ENCODE results near the gene KLF7.

The KLF7 gene

DNA sequence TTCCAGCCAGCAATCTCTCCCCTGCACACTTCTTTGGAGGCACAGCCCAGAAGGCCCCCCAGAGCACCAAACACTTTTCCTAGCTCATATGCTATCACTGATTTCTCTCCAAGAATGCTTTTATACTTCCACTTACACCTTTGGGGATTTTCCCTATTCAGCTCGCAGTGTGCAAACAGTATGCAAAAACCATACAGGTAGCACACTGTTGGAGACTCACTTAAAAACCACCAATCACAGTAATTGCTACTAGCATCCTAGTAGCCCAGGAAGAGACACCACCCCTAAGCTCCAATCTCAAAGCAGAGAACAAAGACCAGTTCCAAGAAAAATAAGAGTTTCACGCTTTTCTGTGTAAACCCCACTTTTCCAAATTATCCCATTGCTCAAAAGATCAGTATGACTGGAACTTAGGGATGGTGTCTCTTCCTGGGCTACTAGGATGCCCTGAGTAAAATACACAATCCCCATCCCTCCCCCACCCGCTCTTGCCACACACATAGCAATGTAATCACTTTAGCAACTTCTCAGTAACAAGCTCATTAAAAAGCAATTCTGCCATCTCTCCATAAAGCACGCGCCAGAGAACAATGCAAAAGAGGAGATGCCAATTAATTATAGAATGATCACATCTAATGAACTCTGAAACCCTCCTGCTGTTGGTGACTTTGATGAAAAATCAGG is 43.0 kb downstream of the KLF7 start:
- DNase-seq: no peak
- Histone ChIP-seq H3K9me3 (ENCODE audit: control extremely low read depth in 1 of 5, control insufficient read depth in 4 of 5, insufficient read depth in 2 of 5, low read depth in 1 of 5, low read length in 4 of 5) (no peaks in the 10 kb centered on the region), H3K27ac (ENCODE audit: insufficient read depth in 1 of 2, low read depth in 1 of 2, low read length in 2 of 2, poor library complexity in 1 of 2, severe bottlenecking in 2 of 2) (no peak overlapping the region), H3K36me3 (ENCODE audit: control insufficient read depth in 4 of 4, insufficient read depth in 4 of 4, low read length in 3 of 4) (peaks cover 10 to 35% (median 17%) of the 10 kb centered on the region in 4 experiments), H3K4me1 (ENCODE audit: control extremely low read depth in 1 of 4, control insufficient read depth in 4 of 4, insufficient read depth in 4 of 4, low read length in 3 of 4) (peaks cover 0 to 3% (median under 1%) of the 10 kb centered on the region in 4 experiments), H3K4me3 (ENCODE audit: control insufficient read depth in 1 of 7, extremely low read depth in 1 of 7, insufficient read depth in 4 of 7, low read depth in 2 of 7, low read length in 6 of 7) (no peak overlapping the region), H3K27me3 (replicated peaks in 2 of 5; ENCODE audit: control insufficient read depth in 4 of 5, insufficient read depth in 5 of 5, low read length in 4 of 5) (no peaks in the 10 kb centered on the region)
- 100% methylated on average over 3 of the region's 5 CpGs for WGBS (ENCODE audit: insufficient coverage)
- ChIA-PET POLR2A (no interaction called here), CTCF (interaction anchor here (0.6 to 1.6 kb wide), 5 partner anchors 10 to 19 kb away, joined by 4 to 8 read pairs (median 4); no protein-coding TSS in a partner anchor)

DNA sequence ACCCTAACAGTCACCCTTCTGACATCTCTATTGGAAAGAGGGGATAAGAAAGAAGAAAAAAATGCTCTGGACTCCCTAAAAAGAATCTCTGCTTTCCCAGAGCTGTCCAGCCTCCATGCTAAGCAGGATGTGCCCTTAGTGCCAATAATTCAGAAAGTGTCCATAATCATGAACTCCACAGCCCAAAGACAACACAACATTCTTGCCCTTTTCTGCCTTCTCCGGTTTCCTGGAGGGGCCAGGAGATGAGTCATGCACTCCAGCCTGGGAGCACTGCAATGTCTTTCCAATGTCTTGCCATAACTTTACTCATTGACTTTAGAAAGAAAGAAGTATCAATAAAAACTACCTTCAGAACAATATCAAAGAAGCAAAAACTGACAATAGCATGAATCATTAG is 44.0 kb downstream of the KLF7 start:
- ChIA-PET CTCF (no interaction called here), POLR2A (no interaction called here)
- WGBS (ENCODE audit: insufficient coverage): no CpG with 5 or more reads among the region's 1 CpG
- Histone ChIP-seq H3K4me3 (ENCODE audit: control insufficient read depth in 1 of 7, extremely low read depth in 1 of 7, insufficient read depth in 4 of 7, low read depth in 2 of 7, low read length in 6 of 7) (no peak overlapping the region), H3K4me1 (ENCODE audit: control extremely low read depth in 1 of 4, control insufficient read depth in 4 of 4, insufficient read depth in 4 of 4, low read length in 3 of 4) (peaks cover 0 to 3% (median 0%) of the 10 kb centered on the region in 4 experiments), H3K9me3 (ENCODE audit: control extremely low read depth in 1 of 5, control insufficient read depth in 4 of 5, insufficient read depth in 2 of 5, low read depth in 1 of 5, low read length in 4 of 5) (no peaks in the 10 kb centered on the region), H3K36me3 (ENCODE audit: control insufficient read depth in 4 of 4, insufficient read depth in 4 of 4, low read length in 3 of 4) (peaks cover 10 to 35% (median 17%) of the 10 kb centered on the region in 4 experiments), H3K27ac (ENCODE audit: insufficient read depth in 1 of 2, low read depth in 1 of 2, low read length in 2 of 2, poor library complexity in 1 of 2, severe bottlenecking in 2 of 2) (no peak overlapping the region), H3K27me3 (replicated peaks in 2 of 5; ENCODE audit: control insufficient read depth in 4 of 5, insufficient read depth in 5 of 5, low read length in 4 of 5) (no peaks in the 10 kb centered on the region)
- DNase-seq: no peak

DNA sequence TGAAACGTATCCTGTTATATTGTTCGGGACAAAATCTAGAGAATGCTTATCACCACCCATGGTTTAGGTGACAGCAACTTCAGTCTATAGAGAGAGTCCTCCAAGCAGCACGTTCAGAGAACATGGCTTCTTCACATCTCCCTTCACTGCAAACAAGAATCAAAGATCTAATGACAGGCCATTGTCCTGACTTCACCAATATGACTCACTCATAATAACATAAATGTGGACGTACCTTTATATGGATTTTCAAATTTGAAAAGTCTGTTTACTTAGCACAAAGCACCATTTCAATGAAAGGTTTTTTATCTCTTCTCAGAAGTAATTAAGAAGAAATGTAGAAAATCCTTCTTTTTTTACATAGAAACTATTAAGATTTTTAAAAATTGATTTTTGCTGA is 46.7 kb downstream of the KLF7 start:
- no peak for DNase-seq
- ChIA-PET POLR2A (no interaction called here), CTCF (interaction anchor here (1.0 kb wide), 1 partner anchor 23 kb away, joined by 4 read pairs; no protein-coding TSS in a partner anchor)
- H3K27ac ChIP-seq (ENCODE audit: insufficient read depth in 1 of 2, low read depth in 1 of 2, low read length in 2 of 2, poor library complexity in 1 of 2, severe bottlenecking in 2 of 2): no peak overlapping the region
- 100% methylated on average over 3 of the region's 4 CpGs for WGBS (ENCODE audit: insufficient coverage)
- H3K4me1 ChIP-seq (ENCODE audit: control extremely low read depth in 1 of 4, control insufficient read depth in 4 of 4, insufficient read depth in 4 of 4, low read length in 3 of 4): peaks cover 0 to 3% (median 0%) of the 10 kb centered on the region in 4 experiments
- no peak overlapping the region for H3K4me3 ChIP-seq (ENCODE audit: control insufficient read depth in 1 of 7, extremely low read depth in 1 of 7, insufficient read depth in 4 of 7, low read depth in 2 of 7, low read length in 6 of 7)
- no peaks in the 10 kb centered on the region for H3K9me3 ChIP-seq (ENCODE audit: control extremely low read depth in 1 of 5, control insufficient read depth in 4 of 5, insufficient read depth in 2 of 5, low read depth in 1 of 5, low read length in 4 of 5)
- no peaks in the 10 kb centered on the region for H3K27me3 ChIP-seq (replicated peaks in 2 of 5; ENCODE audit: control insufficient read depth in 4 of 5, insufficient read depth in 5 of 5, low read length in 4 of 5)
- H3K36me3 ChIP-seq (ENCODE audit: control insufficient read depth in 4 of 4, insufficient read depth in 4 of 4, low read length in 3 of 4): peaks cover 14 to 33% (median 18%) of the 10 kb centered on the region in 4 experiments

DNA sequence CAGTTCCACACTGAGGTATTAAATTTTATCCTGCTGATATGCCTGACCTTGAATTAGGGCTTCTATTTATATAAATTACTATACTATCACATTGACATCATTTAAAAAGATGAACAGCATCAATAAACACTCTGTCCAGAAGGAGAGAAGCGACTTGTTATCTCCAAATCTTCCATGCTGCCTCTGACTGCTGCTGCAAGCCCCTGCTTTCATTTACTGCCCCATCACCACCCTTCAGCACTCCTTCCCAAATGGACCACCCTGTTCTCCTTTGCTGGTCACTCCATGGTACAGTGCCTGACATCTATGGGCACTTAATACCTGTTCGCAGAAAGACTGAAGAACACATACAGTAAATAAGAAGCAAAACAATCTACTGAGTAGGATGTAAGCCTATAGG is 48.1 kb downstream of the KLF7 start:
- WGBS (ENCODE audit: insufficient coverage): 100% methylated on average over 1 of the region's 2 CpGs
- DNase-seq: no peak
- POLR2A ChIA-PET: no interaction called here

DNA sequence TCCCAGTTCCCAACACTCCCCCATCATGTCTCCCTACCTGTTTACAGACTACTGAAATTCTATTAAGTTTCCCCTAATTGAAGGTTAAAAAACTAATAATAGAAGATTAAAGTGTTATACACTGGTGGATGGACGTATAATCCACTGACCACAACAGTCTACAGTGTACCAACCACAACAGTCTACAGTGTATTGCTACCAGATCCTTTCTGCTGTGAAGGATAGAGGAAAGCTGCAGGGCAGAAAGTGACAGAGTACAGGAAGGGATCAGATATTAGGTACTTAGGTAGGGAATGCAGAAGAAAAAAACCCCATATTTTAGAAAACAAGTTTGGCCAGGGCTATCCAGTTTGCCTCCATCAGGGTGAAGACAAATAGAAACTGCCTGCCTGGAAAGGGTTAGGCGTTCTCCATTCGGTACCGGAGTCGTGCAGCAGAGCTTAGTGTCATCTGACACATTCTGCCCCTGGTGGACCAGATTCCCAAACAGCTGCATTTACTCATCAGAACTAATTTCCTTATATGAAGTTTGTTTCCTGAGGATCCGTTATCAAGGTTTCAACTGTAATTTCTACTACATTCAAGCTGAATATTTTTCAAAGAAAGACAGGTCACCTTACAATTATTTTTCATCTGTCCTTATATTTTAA is 49.9 kb downstream of the KLF7 start:
- CTCF ChIA-PET: interaction anchor here (0.6 to 1.4 kb wide), 3 partner anchors 10 to 252 kb away, joined by 3 read pairs; no protein-coding TSS in a partner anchor
- no peaks in the 10 kb centered on the region for H3K27me3 ChIP-seq (replicated peaks in 2 of 5; ENCODE audit: control insufficient read depth in 4 of 5, insufficient read depth in 5 of 5, low read length in 4 of 5)
- H3K4me1 ChIP-seq (ENCODE audit: control extremely low read depth in 1 of 4, control insufficient read depth in 4 of 4, insufficient read depth in 4 of 4, low read length in 3 of 4): peaks cover 0 to 8% (median under 1%) of the 10 kb centered on the region in 4 experiments
- H3K9me3 ChIP-seq (ENCODE audit: control extremely low read depth in 1 of 5, control insufficient read depth in 4 of 5, insufficient read depth in 2 of 5, low read depth in 1 of 5, low read length in 4 of 5): no peaks in the 10 kb centered on the region
- H3K36me3 ChIP-seq (ENCODE audit: control insufficient read depth in 4 of 4, insufficient read depth in 4 of 4, low read length in 3 of 4): peaks cover 0 to 8% (median 5%) of the 10 kb centered on the region in 4 experiments
- no peak for DNase-seq
- POLR2A ChIA-PET: interaction anchor here (1.1 to 1.3 kb wide), 2 partner anchors 19 to 50 kb away, joined by 3 to 4 read pairs; partner anchors contain the start of gene KLF7
- H3K27ac ChIP-seq (ENCODE audit: insufficient read depth in 1 of 2, low read depth in 1 of 2, low read length in 2 of 2, poor library complexity in 1 of 2, severe bottlenecking in 2 of 2): no peak overlapping the region
- H3K4me3 ChIP-seq (ENCODE audit: control insufficient read depth in 1 of 7, extremely low read depth in 1 of 7, insufficient read depth in 4 of 7, low read depth in 2 of 7, low read length in 6 of 7): no peak overlapping the region
- WGBS (ENCODE audit: insufficient coverage): 96% methylated on average over 4 of the region's 6 CpGs

More for the DNA sequence above, 48.1 kb downstream of the KLF7 start:
- H3K27ac ChIP-seq (ENCODE audit: insufficient read depth in 1 of 2, low read depth in 1 of 2, low read length in 2 of 2, poor library complexity in 1 of 2, severe bottlenecking in 2 of 2): no peak overlapping the region
- H3K9me3 ChIP-seq (ENCODE audit: control extremely low read depth in 1 of 5, control insufficient read depth in 4 of 5, insufficient read depth in 2 of 5, low read depth in 1 of 5, low read length in 4 of 5): no peaks in the 10 kb centered on the region
- H3K36me3 ChIP-seq (ENCODE audit: control insufficient read depth in 4 of 4, insufficient read depth in 4 of 4, low read length in 3 of 4): peaks cover 6 to 20% (median 9%) of the 10 kb centered on the region in 4 experiments
- H3K4me1 ChIP-seq (ENCODE audit: control extremely low read depth in 1 of 4, control insufficient read depth in 4 of 4, insufficient read depth in 4 of 4, low read length in 3 of 4): peaks cover 0 to 3% (median 0%) of the 10 kb centered on the region in 4 experiments
- CTCF ChIA-PET: no interaction called here
- no peak overlapping the region for H3K4me3 ChIP-seq (ENCODE audit: control insufficient read depth in 1 of 7, extremely low read depth in 1 of 7, insufficient read depth in 4 of 7, low read depth in 2 of 7, low read length in 6 of 7)
- H3K27me3 ChIP-seq (replicated peaks in 2 of 5; ENCODE audit: control insufficient read depth in 4 of 5, insufficient read depth in 5 of 5, low read length in 4 of 5): no peaks in the 10 kb centered on the region

DNA sequence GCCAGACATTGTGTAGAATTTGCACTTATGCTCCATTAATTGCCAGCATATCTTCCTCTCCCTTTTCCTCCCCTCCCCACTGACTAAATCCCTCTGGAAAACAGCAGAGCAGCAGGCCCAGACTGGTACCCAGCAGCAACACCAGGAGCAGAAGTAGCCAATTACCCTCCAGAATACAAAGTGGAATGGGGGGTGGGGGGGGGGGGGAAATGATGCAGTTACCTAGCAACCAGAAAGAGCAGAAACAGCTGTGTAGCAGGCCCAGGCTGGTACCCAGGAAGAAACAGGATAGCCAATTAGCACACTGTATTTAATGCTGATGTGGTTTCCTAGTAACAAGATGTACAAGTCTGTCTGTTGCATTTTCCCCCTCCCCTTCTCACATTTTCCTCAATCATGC is 52.3 kb downstream of the KLF7 start:
- peaks cover 1 to 26% (median 15%) of the 10 kb centered on the region in 4 experiments for H3K4me1 ChIP-seq (ENCODE audit: control extremely low read depth in 1 of 4, control insufficient read depth in 4 of 4, insufficient read depth in 4 of 4, low read length in 3 of 4)
- DNase-seq: no peak
- no peak overlapping the region for H3K4me3 ChIP-seq (ENCODE audit: control insufficient read depth in 1 of 7, extremely low read depth in 1 of 7, insufficient read depth in 4 of 7, low read depth in 2 of 7, low read length in 6 of 7)
- no peaks in the 10 kb centered on the region for H3K27me3 ChIP-seq (replicated peaks in 2 of 5; ENCODE audit: control insufficient read depth in 4 of 5, insufficient read depth in 5 of 5, low read length in 4 of 5)
- POLR2A ChIA-PET: no interaction called here
- CTCF ChIA-PET: no interaction called here
- H3K9me3 ChIP-seq (ENCODE audit: control extremely low read depth in 1 of 5, control insufficient read depth in 4 of 5, insufficient read depth in 2 of 5, low read depth in 1 of 5, low read length in 4 of 5): no peaks in the 10 kb centered on the region
- H3K27ac ChIP-seq (ENCODE audit: insufficient read depth in 1 of 2, low read depth in 1 of 2, low read length in 2 of 2, poor library complexity in 1 of 2, severe bottlenecking in 2 of 2): no peak overlapping the region
- H3K36me3 ChIP-seq (ENCODE audit: control insufficient read depth in 4 of 4, insufficient read depth in 4 of 4, low read length in 3 of 4): peaks cover 0 to 5% (median 2%) of the 10 kb centered on the region in 4 experiments

DNA sequence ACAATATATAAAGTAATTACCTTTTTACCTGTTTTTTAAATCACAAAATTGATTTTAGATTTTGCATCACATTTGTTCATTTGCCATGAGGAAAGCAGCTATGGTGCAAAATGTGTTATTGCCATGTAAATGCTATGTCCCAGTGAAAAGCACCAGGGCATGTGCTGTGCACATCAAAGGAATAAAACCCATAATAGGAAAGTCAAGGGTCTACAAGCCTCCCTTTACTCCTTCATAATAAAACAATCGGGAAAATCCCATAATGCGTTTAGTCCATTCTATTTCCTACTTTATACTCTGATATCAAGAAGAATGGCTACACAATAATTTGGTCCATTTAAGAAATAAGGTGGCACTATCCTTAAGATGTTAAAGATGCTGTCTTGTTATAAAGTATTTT is 53.0 kb downstream of the KLF7 start:
- ChIA-PET CTCF (interaction anchor here (0.9 kb wide), 1 partner anchor 10 kb away, joined by 3 read pairs; no protein-coding TSS in a partner anchor), POLR2A (no interaction called here)
- Histone ChIP-seq H3K4me3 (ENCODE audit: control insufficient read depth in 1 of 7, extremely low read depth in 1 of 7, insufficient read depth in 4 of 7, low read depth in 2 of 7, low read length in 6 of 7) (no peak overlapping the region), H3K27ac (ENCODE audit: insufficient read depth in 1 of 2, low read depth in 1 of 2, low read length in 2 of 2, poor library complexity in 1 of 2, severe bottlenecking in 2 of 2) (no peak overlapping the region), H3K36me3 (ENCODE audit: control insufficient read depth in 4 of 4, insufficient read depth in 4 of 4, low read length in 3 of 4) (peaks cover 0 to 5% (median 2%) of the 10 kb centered on the region in 4 experiments), H3K27me3 (replicated peaks in 2 of 5; ENCODE audit: control insufficient read depth in 4 of 5, insufficient read depth in 5 of 5, low read length in 4 of 5) (no peaks in the 10 kb centered on the region), H3K4me1 (ENCODE audit: control extremely low read depth in 1 of 4, control insufficient read depth in 4 of 4, insufficient read depth in 4 of 4, low read length in 3 of 4) (peaks cover 7 to 33% (median 20%) of the 10 kb centered on the region in 4 experiments), H3K9me3 (ENCODE audit: control extremely low read depth in 1 of 5, control insufficient read depth in 4 of 5, insufficient read depth in 2 of 5, low read depth in 1 of 5, low read length in 4 of 5) (no peaks in the 10 kb centered on the region)
- no peak for DNase-seq
- WGBS (ENCODE audit: insufficient coverage): no CpG with 5 or more reads among the region's 2 CpGs

Data from common myeloid progenitor, CD34-positive (primary cell).